K562 (cell line): ENCODE results near the gene KATNAL1. TPM values are rescaled to one million over a fixed set of nuclear protein-coding genes. Genes with fewer than 3 reads are reported as not detected.

Experiments used
- ARID1B ChIP-seq: fragments of 450-650 bp; IDR thresholded peaks from 2 replicates; pipeline ENCODE4 v1.6.1; 2016; ENCODE audit warnings: antibody characterized with exemption, mild to moderate bottlenecking, inconsistent platforms
- CBFA2T3 ChIP-seq: fragments of 450-650 bp; IDR thresholded peaks from 2 replicates; pipeline ENCODE4 v1.6.1; 2017
- FOXK2 ChIP-seq, 2 experiments: fragments of 450-650 bp; IDR thresholded peaks in 1 of 2; conservative IDR thresholded peaks in 1 of 2; 2 replicates each; pipeline ENCODE4 v1.6.1; 2016; ENCODE audit warnings: low read depth in 2 of 2, mild to moderate bottlenecking in 1 of 2
- GABPB2 ChIP-seq: fragments of 250-450 bp; sonication (Bioruptor Pico); conservative IDR thresholded peaks from 2 replicates; pipeline ENCODE4 v1.5.1; 2021; ENCODE audit warnings: mild to moderate bottlenecking
- JUN ChIP-seq, 2 experiments: sonication (generic) in 1 of 2; formaldehyde crosslinking in 1 of 2; IDR thresholded peaks; 2 replicates each; pipeline versions ENCODE4 v1.6.1 to v1.8.0; 2012 to 2022; ENCODE audit warnings: borderline replicate concordance in 2 of 2, mild to moderate bottlenecking in 2 of 2, improper control_type of control experiment in 1 of 2, low read depth in 1 of 2, low read length in 1 of 2, missing genetic modification reagents in 1 of 2
- MED1 ChIP-seq: sonication (generic); formaldehyde crosslinking; IDR thresholded peaks from 2 replicates; pipeline ENCODE4 v1.8.1; 2023; ENCODE audit warnings: missing genetic modification reagents, borderline replicate concordance
- NFIC ChIP-seq: fragments of 450-650 bp; IDR thresholded peaks from 2 replicates; pipeline ENCODE4 v1.6.1; 2017; ENCODE audit warnings: mild to moderate bottlenecking, inconsistent platforms
- PYGO2 ChIP-seq: fragments of 450-650 bp; IDR thresholded peaks from 2 replicates; pipeline ENCODE4 v1.6.1; 2016; ENCODE audit warnings: mild to moderate bottlenecking, missing genetic modification characterization, moderate library complexity, missing compliant biosample characterization
- SMAD2 ChIP-seq: fragments of 150-350 bp; IDR thresholded peaks from 2 replicates; pipeline ENCODE4 v1.6.1; 2014; ENCODE audit warnings: low read depth, mild to moderate bottlenecking, low read length
- SPI1 ChIP-seq: IDR thresholded peaks from 2 replicates; pipeline ENCODE4 v1.6.1; 2011; ENCODE audit warnings: low read depth, low read length, control low read depth, borderline replicate concordance
- TBP ChIP-seq: optimal IDR thresholded peaks from 2 replicates; pipeline ENCODE3; 2011; ENCODE audit warnings: low read depth, low read length, improper control_type of control experiment
- ZNF165 ChIP-seq: fragments of 250-450 bp; sonication (Bioruptor Pico); IDR thresholded peaks from 2 replicates; pipeline ENCODE4 v1.4.0; 2020; ENCODE audit warnings: borderline replicate concordance
- ZNF224 ChIP-seq: sonication (generic); formaldehyde crosslinking; IDR thresholded peaks from 2 replicates; pipeline ENCODE4 v1.8.0; 2022; ENCODE audit warnings: mild to moderate bottlenecking, missing genetic modification reagents
- ZNF316 ChIP-seq: fragments of 450-650 bp; IDR thresholded peaks from 2 replicates; pipeline ENCODE4 v1.6.1; 2016
- ZNF354B ChIP-seq: fragments of 250-450 bp; sonication (Bioruptor Pico); IDR thresholded peaks from 2 replicates; pipeline ENCODE4 v1.4.0; 2020
- polyA plus RNA-seq, 8 experiments: library from polyadenylated mRNA; depleted of rRNA in 4 of 8; stranded (reverse) in 5 of 8; unstranded in 3 of 8; fragments of >200 nt; fragmentation: Nextera tagmentation in 2 of 8; fragmentation: Illumina TruSeq in 1 of 8; extraction: Ambion mirVana in 2 of 8; extraction: Trizol in 1 of 8; gene quantifications; 2 replicates each; pipeline versions ENCODE4 v1.2.1 to v1.2.3, GENCODE V29; 2011 to 2014; ENCODE audit warnings: inconsistent platforms in 1 of 8, missing spikeins in 1 of 8
- total RNA-seq, 7 experiments: library from RNA; depleted of rRNA in 6 of 7; stranded (reverse); fragments of >200 nt in 6 of 7; fragmentation: Illumina TruSeq in 2 of 7; extraction: Trizol in 2 of 7; gene quantifications; 2 replicates each; pipeline versions ENCODE4 v1.2.1 to v1.2.3, GENCODE V29; 2011 to 2021; ENCODE audit warnings: low replicate concordance in 1 of 7
- TF ChIP-seq, protein P1 (sequence below): fragments of 450-650 bp; formaldehyde crosslinking; IDR thresholded peaks from 2 replicates; pipeline ENCODE4 v1.4.0; 2020; ENCODE audit warnings: mild to moderate bottlenecking, moderate library complexity
- TF ChIP-seq, protein P2 (sequence below): fragments of 200-400 bp; formaldehyde crosslinking; IDR thresholded peaks from 2 replicates; pipeline ENCODE4 v1.6.1; 2017; ENCODE audit warnings: mild to moderate bottlenecking, low read depth, low read length, moderate library complexity
- TF ChIP-seq, protein P3 (sequence below): fragments of 250-450 bp; sonication (Bioruptor Pico); IDR thresholded peaks from 2 replicates; pipeline ENCODE4 v1.5.0; 2022; ENCODE audit warnings: mild to moderate bottlenecking
- TF ChIP-seq, protein P4 (sequence below), 2 experiments: IDR thresholded peaks in 1 of 2; conservative IDR thresholded peaks in 1 of 2; 2 replicates each; pipeline ENCODE4 v1.6.1; 2016; ENCODE audit warnings: low read depth in 2 of 2, mild to moderate bottlenecking in 1 of 2, missing compliant biosample characterization in 1 of 2, missing genetic modification characterization in 1 of 2, moderate library complexity in 1 of 2

The KATNAL1 gene
- total and polyA plus RNA-seq, 9 of the 15 experiments (the other 6 are each of a cell fraction or from before 2014, with no cell fraction given), result 2.5 to 8.2 (median 5.5) TPM

DNA sequence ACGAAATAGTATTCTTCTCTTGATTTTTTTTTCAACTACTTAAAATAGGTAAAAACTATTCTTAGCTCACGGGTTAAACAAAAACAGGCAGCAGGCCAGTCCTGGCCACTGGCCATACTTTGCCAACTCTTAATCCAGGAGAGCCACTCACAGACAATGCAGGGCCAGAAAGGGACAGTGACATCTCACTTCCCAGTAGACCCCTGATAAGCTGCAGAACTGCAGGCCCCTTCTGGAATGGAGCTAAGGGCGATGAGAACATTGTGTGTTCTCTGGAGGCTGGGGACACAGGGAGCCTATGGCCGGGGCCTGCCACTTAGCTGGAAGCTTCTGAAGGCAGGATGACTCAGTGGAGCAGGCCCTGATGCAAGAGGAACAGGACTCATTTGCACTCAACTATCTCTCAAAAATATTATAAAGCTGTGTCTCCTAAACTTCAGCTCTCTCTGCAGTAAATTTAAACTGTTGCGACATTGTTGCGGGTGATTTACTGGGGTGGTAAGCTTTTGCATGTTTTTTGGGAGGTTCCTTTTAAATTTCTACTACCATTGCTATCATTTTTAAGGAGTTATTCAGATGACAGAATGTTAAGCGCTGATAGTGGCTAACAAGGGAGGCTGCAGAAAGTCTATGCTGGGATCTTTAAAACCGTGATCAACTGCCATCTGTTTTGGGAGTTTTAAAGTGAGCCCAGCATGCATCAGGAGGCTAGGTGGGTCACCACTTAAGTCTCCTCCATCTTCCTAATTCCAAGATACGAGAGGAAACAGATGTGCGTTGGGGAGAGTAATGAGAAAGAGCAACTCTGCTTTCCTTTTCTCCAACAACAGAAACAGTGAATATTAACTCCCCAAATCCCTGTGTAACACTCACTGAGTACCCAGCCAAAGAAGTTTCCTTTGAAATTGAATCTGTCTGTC is 33.2 kb upstream of the KATNAL1 start (continued):
- TF ChIP-seq ZNF165 (CRISPR knock-in tag) (no peak), CBFA2T3 (peak; percentile 68), ARID1B (peak; percentile 63), ZNF224 (CRISPR knock-in tag) (no peak), ZNF316 (no peak), SPI1 (no peak), ZNF354B (CRISPR knock-in tag) (no peak), MED1 (CRISPR knock-in tag) (no peak), GABPB2 (CRISPR knock-in tag) (no peak), PYGO2 (tag) (no peak), TBP (no peak), NFIC (0 out of 2 replicates have a peak, but pooled peaks have one; percentile 15), JUN (IDR thresholded peaks at IDR 0.05; ENCODE audit: borderline replicate concordance, low read depth, low read length) (0 out of 2 replicates have a peak, but pooled peaks have one; percentile 42), JUN (CRISPR knock-in tag; IDR thresholded peaks at IDR 0.05; ENCODE audit: borderline replicate concordance) (no peak), SMAD2 (no peak), FOXK2 (conservative IDR thresholded peaks at IDR 0.05 in 1 of 2, IDR thresholded peaks at IDR 0.05 in 1 of 2; ENCODE audit: low read depth in 2 of 2) (no peak)
- TF ChIP-seq, protein P1, sequence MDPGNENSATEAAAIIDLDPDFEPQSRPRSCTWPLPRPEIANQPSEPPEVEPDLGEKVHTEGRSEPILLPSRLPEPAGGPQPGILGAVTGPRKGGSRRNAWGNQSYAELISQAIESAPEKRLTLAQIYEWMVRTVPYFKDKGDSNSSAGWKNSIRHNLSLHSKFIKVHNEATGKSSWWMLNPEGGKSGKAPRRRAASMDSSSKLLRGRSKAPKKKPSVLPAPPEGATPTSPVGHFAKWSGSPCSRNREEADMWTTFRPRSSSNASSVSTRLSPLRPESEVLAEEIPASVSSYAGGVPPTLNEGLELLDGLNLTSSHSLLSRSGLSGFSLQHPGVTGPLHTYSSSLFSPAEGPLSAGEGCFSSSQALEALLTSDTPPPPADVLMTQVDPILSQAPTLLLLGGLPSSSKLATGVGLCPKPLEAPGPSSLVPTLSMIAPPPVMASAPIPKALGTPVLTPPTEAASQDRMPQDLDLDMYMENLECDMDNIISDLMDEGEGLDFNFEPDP (CRISPR knock-in tag), result no peak
- TF ChIP-seq, protein P2, sequence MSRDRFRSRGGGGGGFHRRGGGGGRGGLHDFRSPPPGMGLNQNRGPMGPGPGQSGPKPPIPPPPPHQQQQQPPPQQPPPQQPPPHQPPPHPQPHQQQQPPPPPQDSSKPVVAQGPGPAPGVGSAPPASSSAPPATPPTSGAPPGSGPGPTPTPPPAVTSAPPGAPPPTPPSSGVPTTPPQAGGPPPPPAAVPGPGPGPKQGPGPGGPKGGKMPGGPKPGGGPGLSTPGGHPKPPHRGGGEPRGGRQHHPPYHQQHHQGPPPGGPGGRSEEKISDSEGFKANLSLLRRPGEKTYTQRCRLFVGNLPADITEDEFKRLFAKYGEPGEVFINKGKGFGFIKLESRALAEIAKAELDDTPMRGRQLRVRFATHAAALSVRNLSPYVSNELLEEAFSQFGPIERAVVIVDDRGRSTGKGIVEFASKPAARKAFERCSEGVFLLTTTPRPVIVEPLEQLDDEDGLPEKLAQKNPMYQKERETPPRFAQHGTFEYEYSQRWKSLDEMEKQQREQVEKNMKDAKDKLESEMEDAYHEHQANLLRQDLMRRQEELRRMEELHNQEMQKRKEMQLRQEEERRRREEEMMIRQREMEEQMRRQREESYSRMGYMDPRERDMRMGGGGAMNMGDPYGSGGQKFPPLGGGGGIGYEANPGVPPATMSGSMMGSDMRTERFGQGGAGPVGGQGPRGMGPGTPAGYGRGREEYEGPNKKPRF, result no peak
- TF ChIP-seq, protein P3, sequence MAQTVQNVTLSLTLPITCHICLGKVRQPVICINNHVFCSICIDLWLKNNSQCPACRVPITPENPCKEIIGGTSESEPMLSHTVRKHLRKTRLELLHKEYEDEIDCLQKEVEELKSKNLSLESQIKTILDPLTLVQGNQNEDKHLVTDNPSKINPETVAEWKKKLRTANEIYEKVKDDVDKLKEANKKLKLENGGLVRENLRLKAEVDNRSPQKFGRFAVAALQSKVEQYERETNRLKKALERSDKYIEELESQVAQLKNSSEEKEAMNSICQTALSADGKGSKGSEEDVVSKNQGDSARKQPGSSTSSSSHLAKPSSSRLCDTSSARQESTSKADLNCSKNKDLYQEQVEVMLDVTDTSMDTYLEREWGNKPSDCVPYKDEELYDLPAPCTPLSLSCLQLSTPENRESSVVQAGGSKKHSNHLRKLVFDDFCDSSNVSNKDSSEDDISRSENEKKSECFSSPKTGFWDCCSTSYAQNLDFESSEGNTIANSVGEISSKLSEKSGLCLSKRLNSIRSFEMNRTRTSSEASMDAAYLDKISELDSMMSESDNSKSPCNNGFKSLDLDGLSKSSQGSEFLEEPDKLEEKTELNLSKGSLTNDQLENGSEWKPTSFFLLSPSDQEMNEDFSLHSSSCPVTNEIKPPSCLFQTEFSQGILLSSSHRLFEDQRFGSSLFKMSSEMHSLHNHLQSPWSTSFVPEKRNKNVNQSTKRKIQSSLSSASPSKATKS, result no peak
- TF ChIP-seq, protein P4, sequence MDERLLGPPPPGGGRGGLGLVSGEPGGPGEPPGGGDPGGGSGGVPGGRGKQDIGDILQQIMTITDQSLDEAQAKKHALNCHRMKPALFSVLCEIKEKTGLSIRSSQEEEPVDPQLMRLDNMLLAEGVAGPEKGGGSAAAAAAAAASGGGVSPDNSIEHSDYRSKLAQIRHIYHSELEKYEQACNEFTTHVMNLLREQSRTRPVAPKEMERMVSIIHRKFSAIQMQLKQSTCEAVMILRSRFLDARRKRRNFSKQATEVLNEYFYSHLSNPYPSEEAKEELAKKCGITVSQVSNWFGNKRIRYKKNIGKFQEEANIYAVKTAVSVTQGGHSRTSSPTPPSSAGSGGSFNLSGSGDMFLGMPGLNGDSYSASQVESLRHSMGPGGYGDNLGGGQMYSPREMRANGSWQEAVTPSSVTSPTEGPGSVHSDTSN (CRISPR knock-in tag; IDR thresholded peaks at IDR 0.05; ENCODE audit: low read depth), result no peak
- TF ChIP-seq, protein P4 (tag; conservative IDR thresholded peaks at IDR 0.05; ENCODE audit: low read depth), result peak; percentile 63
